Measurements from ENCODE around the gene HIGD2A. TPM values are rescaled to one million over a fixed set of nuclear protein-coding genes. Genes with fewer than 3 reads are reported as not detected.
"Not testable (repeated sequence)": the region's sequence is repeated elsewhere in the genome, so short reads cannot be mapped to it uniquely, and the experiment has no call there.

Gene HIGD2A
- total and polyA plus RNA-seq, 10 of the 15 experiments (the other 5 are each of a cell fraction or from before 2014, with no cell fraction given) = 152 to 348 (median 194) TPM

DNA sequence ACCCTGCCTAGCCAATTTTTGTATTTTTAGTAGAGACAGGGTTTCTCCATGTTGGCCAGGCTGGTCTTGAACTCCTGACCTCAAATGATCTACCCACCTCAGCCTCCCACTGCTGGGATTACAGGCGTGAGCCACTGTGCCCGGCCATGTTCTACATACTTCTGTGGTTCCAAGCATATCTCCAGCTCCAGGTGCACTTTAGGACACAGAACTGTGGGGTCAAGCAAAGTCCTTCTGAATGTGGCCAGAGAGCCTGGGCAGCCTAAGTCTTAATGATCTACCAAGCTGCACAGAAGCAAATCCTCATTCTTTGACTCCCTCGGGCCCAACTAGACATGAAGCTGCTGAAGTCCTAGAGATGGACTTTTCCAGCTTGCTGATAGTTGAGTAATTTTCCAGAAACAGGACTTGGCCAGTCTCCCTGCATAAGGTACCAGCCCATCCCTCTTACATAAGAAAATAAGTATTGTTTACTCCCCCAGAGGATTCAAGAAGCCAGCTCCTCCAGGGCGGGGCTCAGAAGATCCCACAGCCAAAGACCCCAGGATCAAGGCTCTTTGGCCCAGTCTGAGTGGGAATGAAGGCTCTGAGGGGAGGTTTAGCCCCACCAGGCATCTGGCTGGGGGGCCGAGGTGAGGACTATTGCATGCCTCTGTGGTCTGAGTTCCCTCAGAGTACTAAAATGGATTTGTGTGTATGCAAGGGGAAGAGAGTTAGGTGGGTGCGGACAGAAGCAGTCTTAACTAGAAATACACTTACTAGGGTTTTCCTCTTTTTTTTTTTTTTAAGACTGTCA is 19.1 kb downstream of the HIGD2A start:
- ChIA-PET POLR2A (interaction anchor here (0.6 kb wide), 1 partner anchor 21 kb away, joined by 3 read pairs; no protein-coding TSS in a partner anchor), SMC1A (ENCODE audit: uncharacterized antibody, unreplicated experiment) (interaction anchor here (1.7 kb wide), 1 partner anchor 8 kb away, joined by 5 read pairs; the partner anchor contains the start of gene CLTB), RAD21 (ENCODE audit: unreplicated experiment) (interaction anchor here (0.7 kb wide), 1 partner anchor 21 kb away, joined by 4 read pairs; no protein-coding TSS in a partner anchor), CTCF (interaction anchor here (0.7 kb wide), 2 partner anchors 10 to 128 kb away, joined by 3 read pairs; no protein-coding TSS in a partner anchor)
- FAIRE-seq (no peak), ATAC-seq (no peak), DNase-seq (ENCODE audit: low read depth, low spot score) (no peak)
- no peak overlapping the region for H3K9ac ChIP-seq (ENCODE audit: control insufficient read depth, insufficient read depth, low read length)
- H4K20me1 ChIP-seq (ENCODE audit: control insufficient read depth, insufficient read depth) = no peaks in the 10 kb centered on the region
- in situ Hi-C loops (cut with MboI) (no loop called here), intact Hi-C loops (cut with micrococcal nuclease; ENCODE audit: unreplicated experiment) (no loop called here)
- H3K79me2 ChIP-seq (ENCODE audit: control insufficient read depth, insufficient read depth, low read length) = no peaks in the 10 kb centered on the region
- no peaks in the 10 kb centered on the region for H3K27me3 ChIP-seq (replicated peaks in 1 of 2; ENCODE audit: control insufficient read depth in 2 of 2, insufficient read depth in 2 of 2, low read length in 1 of 2)
- no peaks in the 10 kb centered on the region for H3K9me3 ChIP-seq (replicated peaks; ENCODE audit: control insufficient read depth, insufficient read depth, low read length)
- no peak overlapping the region for H2AFZ ChIP-seq (ENCODE audit: control insufficient read depth, low read depth, low read length)
- H3K4me2 ChIP-seq (ENCODE audit: control insufficient read depth, insufficient read depth) = no peak overlapping the region
- no peaks in the 10 kb centered on the region for H3K4me1 ChIP-seq (ENCODE audit: control insufficient read depth, insufficient read depth, low read length)
- H3K36me3 ChIP-seq (ENCODE audit: control insufficient read depth in 2 of 2, insufficient read depth in 2 of 2, low read length in 1 of 2) = no peaks in the 10 kb centered on the region; a peak in 1 of 4 replicates
- no peak overlapping the region for H3K4me3 ChIP-seq
- no peak for TF ChIP-seq IKZF1 (conservative IDR thresholded peaks at IDR 0.05)
- TF ChIP-seq CHD2 (IDR thresholded peaks at IDR 0.05; ENCODE audit: borderline replicate concordance, low read depth, low read length) = no peak
- no peak for TF ChIP-seq ETV6 (conservative IDR thresholded peaks at IDR 0.05 in 1 of 2, IDR thresholded peaks at IDR 0.05 in 1 of 2; ENCODE audit: borderline replicate concordance in 1 of 2, low read depth in 1 of 2)
- TF ChIP-seq STAT1 (conservative IDR thresholded peaks at IDR 0.05) = no peak
- TF ChIP-seq, protein P1, sequence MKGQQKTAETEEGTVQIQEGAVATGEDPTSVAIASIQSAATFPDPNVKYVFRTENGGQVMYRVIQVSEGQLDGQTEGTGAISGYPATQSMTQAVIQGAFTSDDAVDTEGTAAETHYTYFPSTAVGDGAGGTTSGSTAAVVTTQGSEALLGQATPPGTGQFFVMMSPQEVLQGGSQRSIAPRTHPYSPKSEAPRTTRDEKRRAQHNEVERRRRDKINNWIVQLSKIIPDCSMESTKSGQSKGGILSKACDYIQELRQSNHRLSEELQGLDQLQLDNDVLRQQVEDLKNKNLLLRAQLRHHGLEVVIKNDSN (IDR thresholded peaks at IDR 0.05; ENCODE audit: borderline replicate concordance, extremely low read length, insufficient read depth, low read depth, low read length) = no peak
- no TSS peak for BruUV-seq (replicated peaks)
- H3K27ac ChIP-seq (ENCODE audit: control insufficient read depth, insufficient read depth) = no peak overlapping the region
- 83% methylated on average over 6 of the region's 6 CpGs for WGBS (ENCODE audit: insufficient coverage, insufficient replicate concordance, low lambda C conversion rate, missing lambda C conversion rate)

DNA sequence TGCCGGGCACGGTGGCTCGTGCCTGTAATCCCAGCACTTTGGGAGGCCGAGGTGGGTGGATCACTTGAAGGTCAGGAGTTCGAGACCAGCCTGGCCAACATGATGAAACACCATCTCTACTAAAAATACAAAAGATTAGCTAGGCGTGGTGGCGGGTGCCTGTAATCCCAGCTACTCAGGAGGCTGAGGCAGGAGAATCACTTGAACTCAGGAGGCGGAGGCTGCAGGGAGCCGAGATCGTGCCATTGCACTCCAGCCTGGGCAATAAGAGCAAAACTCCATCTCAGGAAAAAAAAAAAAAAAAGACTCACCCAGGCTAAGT is 19.7 kb downstream of the HIGD2A start:
- WGBS (ENCODE audit: insufficient coverage, insufficient replicate concordance, low lambda C conversion rate, missing lambda C conversion rate) = 79% methylated on average over 4 of the region's 10 CpGs

More for the DNA sequence above, 19.7 kb downstream of the HIGD2A start:
- SMC1A ChIA-PET (ENCODE audit: uncharacterized antibody, unreplicated experiment); H2AFZ ChIP-seq (ENCODE audit: control insufficient read depth, low read depth, low read length); CTCF ChIA-PET; H3K4me1 ChIP-seq (ENCODE audit: control insufficient read depth, insufficient read depth, low read length); intact Hi-C loops (cut with micrococcal nuclease; ENCODE audit: unreplicated experiment); H3K9ac ChIP-seq (ENCODE audit: control insufficient read depth, insufficient read depth, low read length); ATAC-seq; H4K20me1 ChIP-seq (ENCODE audit: control insufficient read depth, insufficient read depth); in situ Hi-C loops (cut with MboI); BruUV-seq (replicated peaks); H3K4me3 ChIP-seq; H3K79me2 ChIP-seq (ENCODE audit: control insufficient read depth, insufficient read depth, low read length); FAIRE-seq; H3K9me3 ChIP-seq (replicated peaks; ENCODE audit: control insufficient read depth, insufficient read depth, low read length); H3K27me3 ChIP-seq (replicated peaks in 1 of 2; ENCODE audit: control insufficient read depth in 2 of 2, insufficient read depth in 2 of 2, low read length in 1 of 2); H3K36me3 ChIP-seq (ENCODE audit: control insufficient read depth in 2 of 2, insufficient read depth in 2 of 2, low read length in 1 of 2); H3K27ac ChIP-seq (ENCODE audit: control insufficient read depth, insufficient read depth); DNase-seq (ENCODE audit: low read depth, low spot score); RAD21 ChIA-PET (ENCODE audit: unreplicated experiment); H3K4me2 ChIP-seq (ENCODE audit: control insufficient read depth, insufficient read depth): not testable (repeated sequence)
- POLR2A ChIA-PET = interaction anchor here (0.6 kb wide), 1 partner anchor 21 kb away, joined by 3 read pairs; no protein-coding TSS in a partner anchor
